ENCODE measurements around the gene ASB14.
"Not testable (repeated sequence)": the region's sequence is repeated elsewhere in the genome, so short reads cannot be mapped to it uniquely, and the experiment has no call there.

ASB14 gene

DNA sequence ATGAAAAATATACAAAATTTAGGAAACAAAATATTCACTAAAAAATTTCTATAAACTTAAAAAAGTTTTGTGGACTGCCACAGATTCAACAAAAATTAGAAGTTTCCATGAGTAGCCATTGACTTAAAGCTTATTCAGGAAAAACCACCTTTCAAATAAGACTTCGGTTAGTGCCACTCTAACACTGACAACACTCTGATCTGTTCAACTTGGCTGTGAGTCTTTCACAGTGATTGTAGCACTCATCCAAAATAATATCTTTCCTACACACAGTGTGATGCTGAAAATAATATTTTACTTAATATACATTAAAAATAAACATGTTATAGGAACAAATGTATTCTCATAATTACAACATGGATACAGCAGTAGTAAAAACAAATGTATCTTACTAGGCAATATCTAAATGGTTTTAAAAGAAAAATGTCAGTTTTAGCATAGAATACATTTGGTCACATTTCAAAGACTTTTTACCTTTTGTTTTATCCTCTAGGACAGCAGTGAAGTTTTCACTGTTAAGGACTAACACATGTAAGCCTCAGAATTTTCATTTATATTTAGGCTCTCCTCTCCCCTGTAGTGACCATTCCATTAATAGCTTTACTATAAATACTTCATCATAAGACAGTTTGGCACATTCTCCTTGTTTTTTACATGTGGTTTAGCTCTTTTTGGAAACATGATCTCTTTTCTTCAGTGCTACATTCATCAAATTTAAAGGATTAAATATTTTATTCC, at the start of gene ASB14:
Gene ASB14, minus strand, starts transcription at position 527 of the 738 bp plus-strand sequence. CDS start 652 bp downstream, outside the sequence.
- no peak for DNase-seq (ENCODE audit: low spot score)

DNA sequence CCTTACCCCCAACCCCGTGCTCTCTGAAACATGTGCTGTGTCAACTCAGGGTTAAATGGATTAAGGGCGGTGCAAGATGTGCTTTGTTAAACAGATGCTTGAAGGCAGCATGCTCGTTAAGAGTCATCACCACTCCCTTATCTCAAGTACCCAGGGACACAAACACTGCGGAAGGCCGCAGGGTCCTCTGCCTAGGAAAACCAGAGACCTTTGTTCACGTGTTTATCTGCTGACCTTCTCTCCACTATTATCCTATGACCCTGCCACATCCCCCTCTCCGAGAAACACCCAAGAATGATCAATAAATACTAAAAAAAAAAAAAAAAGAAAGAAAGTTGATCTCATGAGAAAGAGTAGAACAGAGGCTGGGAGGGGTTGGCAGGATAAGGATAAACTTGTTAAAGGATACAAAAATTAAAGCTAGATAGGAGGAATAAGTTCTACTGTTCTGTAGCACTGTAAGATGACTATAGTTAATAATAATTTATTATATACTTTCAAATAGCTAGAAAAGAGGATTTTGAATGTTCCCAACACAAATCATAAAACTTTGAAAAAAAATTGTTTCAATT, 46.7 kb upstream of the ASB14 start:
- not testable (repeated sequence) for DNase-seq (ENCODE audit: low spot score)

DNA sequence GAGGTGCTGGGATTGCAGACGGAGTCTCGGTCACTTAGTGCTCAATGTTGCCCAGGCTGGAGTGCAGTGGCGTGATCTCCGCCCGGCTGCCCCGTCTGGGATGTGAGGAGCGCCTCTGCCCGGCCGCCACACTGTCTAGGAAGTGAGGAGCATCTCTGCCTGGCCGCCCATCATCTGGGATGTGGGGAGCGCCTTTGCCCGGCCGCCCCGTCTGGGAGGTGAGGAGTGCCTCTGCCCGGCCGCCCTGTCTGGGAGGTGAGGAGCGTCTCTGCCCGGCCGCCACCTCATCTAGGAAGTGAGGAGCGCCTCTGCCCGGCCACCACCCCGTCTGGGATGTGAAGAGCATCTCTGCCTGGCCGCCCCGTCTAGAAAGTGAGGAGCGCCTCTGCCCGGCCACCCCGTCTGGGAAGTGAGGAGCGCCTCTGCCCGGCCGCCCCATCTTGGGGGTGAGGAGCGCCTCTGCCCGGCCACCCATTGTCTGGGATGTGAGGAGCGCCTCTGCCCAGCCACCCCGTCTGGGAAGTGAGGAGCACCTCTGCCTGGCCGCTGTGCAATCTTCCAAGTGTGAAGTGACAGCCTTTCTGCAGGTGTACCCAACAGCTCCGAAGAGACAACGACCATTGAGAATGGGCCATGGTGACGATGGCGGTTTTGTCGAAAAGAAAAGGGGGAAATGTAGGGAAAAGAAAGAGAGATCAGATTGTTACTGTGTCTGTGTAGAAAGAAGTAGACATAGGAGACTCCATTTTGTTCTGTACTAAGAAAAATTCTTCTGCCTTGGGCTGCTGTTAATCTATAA, 46.0 kb upstream of the ASB14 start:
- DNase-seq (ENCODE audit: low spot score) = not testable (repeated sequence)

DNA sequence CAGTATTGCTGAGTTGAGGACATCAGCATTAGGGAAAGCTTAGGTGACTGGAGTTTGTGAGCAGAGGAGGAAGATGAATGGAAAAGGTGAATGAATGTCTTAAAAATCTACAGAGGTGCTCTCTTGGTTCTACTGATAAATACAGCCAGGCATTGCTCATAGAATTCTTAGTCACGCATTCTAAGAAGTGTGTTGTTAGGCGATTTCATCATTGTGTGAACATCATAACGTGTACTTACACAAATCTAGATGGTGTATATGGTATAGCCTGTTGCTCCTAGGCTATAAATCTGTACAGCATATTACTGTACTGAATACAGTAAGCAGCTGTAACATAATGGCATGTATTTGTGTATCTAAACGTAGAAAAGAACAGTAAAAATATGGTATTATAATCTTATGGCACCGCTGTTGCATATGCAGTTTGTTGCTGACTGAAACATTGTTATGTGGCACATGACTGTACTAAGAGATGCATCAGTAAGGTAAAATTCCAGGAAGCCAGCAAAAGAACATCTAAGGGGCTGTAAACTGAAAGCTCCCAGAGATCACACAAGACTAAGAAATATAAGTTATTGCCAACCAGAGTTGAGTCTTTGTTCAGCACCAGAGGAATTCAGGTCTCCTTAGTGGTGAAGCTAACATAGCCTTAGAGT, 42.9 kb upstream of the ASB14 start:
- DNase-seq (ENCODE audit: low spot score) = no peak

DNA sequence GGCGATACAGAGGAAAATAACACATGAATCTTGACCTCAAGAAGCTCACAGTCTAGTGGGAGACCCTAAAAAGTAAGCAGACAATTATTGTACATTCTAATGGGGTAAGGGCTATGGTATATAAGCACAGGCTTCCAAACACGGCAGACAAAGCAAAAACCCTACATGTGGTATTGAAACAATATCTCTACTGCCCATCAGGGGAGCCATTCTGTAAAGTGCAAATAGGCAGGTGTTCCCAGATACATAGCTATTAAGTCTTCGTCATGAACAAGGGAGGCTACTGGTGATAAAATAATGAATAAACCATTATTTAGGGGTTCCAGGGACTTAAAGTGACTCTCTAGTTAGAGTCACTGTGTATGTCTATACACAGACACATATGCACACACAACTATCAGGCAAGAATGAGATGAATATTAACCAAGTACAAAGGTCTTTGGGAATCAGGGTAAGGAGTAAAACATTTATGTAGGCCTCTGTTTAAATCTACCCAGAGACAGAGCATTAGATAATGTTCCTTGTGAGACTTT, 38.7 kb upstream of the ASB14 start:
- no peak for DNase-seq (ENCODE audit: low spot score)

DNA sequence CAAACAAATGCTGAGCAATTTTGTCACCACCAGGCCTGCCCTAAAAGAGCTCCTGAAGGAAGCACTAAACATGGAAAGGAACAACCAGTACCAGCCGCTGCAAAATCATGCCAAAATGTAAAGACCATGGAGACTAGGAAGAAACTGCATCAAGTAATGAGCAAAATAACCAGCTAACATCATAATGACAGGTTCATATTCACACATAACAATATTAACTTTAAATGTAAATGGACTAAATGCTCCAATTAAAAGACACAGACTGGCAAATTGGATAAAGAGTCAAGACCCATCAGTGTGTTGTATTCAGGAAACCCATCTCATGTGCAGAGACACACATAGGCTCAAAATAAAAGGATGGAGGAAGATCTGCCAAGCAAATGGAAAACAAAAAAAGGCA, 34.0 kb upstream of the ASB14 start:
- DNase-seq (ENCODE audit: low spot score) = not testable (repeated sequence)

DNA sequence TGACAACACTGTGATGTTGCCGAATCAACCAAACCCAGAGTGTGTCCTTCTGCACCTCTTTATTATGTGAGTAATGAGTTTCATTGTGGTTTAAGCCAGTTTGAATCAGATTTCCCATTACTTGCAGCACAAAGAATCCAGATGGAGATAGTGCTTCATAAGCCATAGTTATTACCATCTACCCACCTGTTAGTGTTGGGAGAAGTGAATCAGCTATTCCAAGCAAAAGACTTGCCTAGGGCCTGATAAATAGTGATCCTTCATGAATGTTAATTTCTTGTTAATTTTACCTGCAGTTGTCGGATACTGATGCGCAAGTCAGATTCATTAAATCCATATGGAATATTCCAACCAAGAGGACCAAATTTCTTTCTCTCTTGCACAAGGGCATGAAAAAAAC, 21.7 kb upstream of the ASB14 start:
- no peak for DNase-seq (ENCODE audit: low spot score)

DNA sequence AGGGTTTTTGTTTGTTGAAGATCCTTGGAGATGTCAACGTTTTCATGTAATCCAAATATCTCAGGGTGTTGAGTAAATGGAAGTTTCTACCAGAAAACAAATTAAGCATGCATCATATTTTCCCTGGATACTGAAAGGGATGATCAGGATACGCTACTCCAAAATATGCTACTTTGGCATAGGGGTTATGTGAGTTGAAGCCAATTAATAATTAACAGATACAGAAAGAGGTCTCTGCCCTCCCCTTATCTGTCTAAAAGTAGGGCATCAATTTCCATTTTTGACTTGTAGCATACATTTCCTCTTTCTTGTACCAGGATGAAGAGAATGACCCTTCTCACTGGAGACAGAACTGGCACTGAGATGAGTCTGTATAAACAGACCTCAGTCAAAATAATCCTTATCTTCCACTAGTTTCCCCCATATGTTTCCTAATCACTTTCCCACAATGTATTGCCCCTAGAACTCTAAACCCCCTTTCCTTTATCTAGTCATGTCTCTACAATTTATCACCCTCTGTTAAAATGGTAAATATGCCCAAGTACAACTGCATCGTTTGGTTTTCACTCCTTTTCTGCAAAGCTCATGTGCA, 17.4 kb upstream of the ASB14 start:
- DNase-seq (ENCODE audit: low spot score) = no peak

DNA sequence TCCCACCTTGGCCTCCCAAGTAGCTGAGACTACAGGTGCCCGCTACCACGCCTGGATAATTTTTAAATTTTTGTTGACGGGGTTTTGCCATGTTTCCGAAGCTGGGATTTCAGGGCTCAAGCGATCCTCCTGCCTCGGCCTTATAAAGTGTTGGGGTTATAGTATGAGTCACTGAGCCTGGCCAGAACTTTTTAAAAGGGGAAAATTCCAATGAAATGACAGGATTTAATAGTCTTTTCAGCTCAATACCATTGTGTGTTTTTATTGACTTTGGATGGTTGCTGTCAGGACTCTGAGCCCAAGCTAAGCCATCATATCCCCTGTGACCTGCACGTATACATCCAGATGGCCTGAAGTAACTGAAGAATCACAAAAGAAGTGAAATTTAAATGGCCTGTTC, 11.0 kb upstream of the ASB14 start:
- DNase-seq (ENCODE audit: low spot score) = not testable (repeated sequence)

DNA sequence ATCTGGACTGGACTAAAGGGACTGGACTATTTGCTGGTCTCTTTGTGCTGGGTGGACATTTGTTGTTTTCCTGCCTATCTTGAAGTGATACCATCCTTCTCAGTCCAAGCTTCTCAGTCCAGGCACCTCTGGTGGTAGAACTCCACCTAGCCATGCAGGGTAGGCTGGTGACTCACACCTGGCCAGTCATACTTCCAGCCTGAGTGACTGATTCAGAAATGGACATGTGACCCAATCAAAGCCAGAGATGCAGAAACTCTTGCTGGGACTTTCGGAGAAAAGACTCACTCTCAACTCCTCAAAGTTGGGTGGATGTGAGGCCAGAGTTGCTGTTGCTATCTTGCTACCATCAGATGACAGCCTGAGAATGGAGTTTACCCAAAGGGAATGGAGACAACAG, 5.6 kb upstream of the ASB14 start:
- no peak for DNase-seq (ENCODE audit: low spot score)

DNA sequence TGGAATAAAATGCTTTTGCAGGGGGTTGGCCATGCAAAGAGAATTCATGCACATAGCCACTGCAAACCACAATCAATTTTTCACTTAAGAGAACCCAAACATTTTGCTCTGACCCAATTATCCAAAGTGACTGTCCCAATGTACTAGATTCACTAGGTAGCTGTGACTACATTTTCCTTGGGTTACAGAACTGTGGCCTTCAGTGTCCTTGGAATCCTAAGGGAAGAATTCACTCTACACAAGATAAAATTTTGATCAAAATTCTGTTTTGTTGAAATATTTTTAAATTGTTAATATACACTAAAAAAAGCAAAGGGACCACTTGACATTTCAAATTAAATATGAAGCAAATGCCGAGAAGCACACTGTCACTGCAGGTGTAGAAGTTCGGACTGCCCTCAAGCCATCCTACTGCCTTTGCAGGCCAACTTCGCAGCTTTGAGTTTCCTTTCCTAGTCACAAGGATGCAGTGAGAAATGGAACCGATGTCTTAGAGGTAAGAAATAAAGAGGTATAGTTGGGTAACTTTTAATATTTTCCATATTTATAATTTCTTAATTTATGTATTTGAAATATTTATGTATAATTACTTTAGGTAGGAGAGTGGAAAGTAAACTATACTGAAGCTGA, 527 bp upstream of the ASB14 start:
- DNase-seq (ENCODE audit: low spot score) = no peak

DNA sequence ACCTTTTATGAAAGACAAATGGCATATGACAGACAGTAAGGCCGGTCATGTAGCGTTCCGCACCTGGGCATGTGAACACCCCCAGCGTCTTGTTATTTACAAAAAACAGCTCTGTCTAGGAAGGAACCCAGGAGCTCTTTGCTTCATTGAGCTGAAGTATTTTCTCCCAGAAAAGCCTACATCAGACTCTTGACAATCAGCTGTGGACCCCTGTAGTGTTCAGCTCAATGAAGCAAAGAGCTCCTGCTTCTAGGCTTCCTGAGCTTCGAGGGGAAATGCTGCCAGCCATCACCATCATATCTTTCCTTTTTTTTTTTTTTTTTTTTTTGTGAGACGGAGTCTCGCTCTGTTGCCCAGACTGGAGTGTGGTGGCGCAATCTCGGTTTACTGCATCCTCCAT, 4.1 kb downstream of the ASB14 start:
- DNase-seq (ENCODE audit: low spot score) = no peak

DNA sequence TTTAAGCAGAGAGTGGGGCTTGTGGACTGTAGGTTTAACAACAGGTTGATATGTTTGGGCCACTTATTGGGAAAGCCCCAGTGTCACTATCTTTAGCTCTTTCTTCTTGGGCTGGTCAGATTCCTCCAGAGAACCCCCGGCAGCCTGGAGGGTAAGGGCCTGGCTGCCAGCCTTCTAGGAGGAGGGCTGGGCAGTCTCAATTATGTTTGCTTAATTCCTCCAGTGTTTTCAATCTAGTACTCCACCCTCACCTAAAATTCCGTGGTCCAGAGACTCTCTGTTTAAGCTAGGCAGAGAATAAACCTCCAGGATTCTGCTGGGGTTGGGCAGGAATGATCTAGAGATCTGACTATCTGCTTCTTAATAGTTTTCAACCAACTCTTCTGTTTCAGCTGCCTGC, 5.3 kb downstream of the ASB14 start:
- DNase-seq (ENCODE audit: low spot score) = no peak

DNA sequence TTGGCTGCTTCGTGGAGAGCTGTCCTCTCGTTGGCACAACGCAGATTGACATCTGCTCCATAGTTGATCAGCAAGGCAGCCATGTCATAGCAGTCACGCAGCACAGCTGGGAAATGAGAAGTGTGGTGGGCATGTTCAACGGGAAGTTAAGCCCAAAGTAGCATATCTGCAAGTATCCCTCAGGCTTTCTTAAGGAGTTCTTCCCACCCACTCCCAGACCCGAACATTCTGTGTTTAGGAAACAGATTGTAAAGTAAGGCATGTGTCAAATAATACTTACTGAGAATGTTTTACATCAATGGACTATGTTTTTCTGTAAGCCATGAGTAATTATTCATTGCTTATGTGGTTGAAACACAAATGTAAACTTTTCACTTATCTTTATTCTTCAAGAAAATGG, 9.2 kb downstream of the ASB14 start:
- no peak for DNase-seq (ENCODE audit: low spot score)

DNA sequence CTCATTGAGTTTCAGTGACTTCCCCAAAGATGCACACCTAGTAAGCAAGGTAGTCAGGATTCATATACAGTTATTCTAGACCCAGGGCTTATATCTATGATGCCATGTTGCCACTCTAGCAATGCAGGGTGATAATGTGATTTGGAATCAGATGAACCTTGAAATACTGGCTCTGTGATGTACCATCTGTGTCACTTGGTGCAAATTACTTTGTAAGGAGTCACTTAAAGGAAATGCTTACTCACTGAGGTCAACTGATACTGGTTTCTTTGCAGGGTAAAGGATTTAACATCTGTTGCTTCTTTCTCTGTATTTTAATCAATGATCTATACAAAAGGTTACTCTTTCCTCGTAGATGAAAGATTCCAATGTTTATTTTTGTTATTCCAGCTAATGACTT, 10.8 kb downstream of the ASB14 start:
- no peak for DNase-seq (ENCODE audit: low spot score)

DNA sequence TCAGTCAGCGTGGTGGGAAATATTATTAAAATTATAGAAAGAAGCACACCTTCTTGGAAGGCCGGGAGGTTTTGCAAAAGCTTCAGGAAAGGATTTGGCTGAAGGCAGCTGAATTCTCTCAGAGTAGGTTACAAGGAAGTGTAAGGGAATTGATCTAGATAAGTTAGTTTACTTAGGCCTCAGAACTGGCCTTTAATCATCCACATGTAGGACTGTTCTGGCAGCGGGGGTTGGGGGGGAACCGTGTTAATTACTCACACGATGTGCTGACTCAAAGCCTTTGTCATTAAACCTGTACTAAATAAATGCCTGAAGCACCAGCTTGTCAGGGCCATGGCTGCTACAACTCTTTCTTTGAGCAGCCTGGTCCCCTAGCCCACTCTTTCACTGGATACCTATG, 12.8 kb downstream of the ASB14 start:
- no peak for DNase-seq (ENCODE audit: low spot score)

DNA sequence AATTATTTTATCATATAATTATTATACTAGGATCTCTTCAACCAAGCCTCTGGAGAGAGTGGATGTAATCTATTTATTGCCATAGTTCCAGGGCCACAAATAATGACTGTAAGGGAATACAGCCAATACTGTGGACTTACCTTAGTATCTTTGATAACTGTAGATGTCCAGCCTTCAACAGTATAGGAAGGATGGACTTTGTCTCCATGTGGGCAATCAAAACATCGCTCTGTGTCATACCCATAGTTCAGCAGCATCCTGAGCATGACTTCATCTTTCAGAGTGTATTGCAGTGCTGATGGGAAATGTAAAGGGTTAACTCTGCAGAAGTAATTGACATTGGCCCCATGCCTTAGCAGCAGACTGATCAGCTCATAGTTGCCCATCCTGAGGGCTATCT, 14.2 kb downstream of the ASB14 start:
- DNase-seq (ENCODE audit: low spot score) = no peak

DNA sequence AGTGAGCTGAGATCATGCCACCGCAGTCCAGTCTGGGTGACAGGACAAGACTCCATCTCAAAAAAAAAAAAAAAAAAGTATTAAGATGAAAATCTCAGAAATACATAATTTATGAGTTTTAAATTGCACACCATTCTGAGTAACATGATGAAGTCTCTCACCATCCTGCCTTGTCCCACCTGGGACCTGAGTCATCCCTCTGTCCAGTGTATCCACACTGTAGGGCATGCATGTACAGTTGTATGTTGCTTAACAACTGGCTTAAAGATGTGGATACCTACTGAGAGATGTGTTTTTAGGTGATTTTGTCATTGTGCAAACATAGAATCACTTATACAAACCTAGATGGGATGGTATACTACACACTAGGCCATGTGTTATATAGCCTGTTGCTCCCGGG, 17.1 kb downstream of the ASB14 start:
- no peak for DNase-seq (ENCODE audit: low spot score)

DNA sequence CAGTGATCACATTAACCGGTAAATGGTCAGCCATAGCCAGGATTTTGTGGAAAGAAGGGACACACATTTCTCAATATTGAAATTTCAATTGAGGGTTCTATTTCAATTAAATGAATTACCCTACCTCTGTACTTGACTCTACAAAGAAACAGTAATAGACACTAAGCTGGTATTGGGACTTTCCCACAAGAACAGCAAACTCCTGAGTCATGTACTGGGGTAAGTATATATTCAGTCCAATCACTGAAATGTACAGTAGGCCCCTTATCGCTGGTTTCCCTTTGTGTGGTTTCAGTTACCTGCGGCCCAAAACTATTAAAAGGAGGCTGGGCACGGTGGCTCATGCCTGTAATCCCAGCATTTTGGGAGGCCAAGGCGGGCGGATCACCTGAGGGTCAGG, 17.6 kb downstream of the ASB14 start:
- DNase-seq (ENCODE audit: low spot score) = no peak

DNA sequence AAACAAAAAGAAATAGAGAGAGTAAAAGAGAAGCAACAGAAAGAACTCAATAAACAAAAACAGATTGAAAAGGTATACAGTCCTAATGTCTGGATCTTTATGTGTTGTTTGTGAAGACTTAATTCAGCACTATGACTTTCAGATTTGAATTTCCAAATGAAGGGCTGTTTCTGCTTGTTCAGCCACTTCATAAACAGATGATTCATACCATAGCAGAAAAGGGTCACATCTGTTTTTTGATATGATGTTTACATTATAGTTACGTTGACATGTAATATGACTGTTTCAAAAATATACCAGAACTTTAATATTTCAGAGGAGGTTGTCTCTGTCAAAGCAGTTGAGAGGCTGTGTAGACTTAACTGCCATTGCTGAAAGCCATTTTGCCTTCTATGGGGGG, 24.1 kb downstream of the ASB14 start:
- no peak for DNase-seq (ENCODE audit: low spot score)

DNA sequence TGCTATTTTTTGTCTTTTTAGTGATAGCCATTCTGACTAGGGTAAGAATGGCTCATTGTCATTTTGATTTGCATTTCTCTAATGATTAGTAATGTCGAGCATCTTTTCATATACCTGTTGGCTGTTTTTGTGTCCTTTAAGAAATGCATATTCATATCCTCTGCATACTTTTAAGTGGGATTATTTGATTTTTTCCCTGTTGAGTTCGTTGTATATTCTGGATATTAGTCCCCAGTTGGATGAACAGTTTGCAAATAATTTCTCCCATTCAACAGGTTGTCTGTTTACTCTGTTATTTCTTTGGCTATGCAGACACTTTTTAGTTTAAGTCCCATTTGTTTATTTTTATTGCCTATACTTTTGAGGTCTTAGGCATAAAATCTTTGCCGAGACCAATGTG, 30.6 kb downstream of the ASB14 start:
- DNase-seq (ENCODE audit: low spot score) = no peak

DNA sequence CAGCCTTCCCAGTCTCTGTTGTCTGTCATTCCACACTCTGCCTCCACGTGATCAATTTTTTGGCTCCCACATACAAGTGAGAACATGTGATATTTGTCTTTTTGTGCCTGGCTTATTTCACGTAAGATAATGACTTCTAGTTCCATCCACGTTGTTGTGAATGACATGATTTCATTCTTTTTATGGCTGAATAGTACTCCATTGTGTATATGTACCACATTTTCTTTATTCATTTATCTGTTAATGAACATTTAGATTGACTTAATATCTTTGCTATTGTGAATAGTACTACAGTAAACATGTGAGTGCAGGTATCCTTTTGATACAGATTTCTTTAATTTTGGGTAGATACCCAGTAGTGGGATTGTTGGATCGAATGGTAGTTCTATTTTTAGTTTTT, 31.4 kb downstream of the ASB14 start:
- DNase-seq (ENCODE audit: low spot score) = no peak

Measured in GM03348 (cell line).